ENCODE measurements around the gene SFT2D1. TPM values are rescaled to one million over a fixed set of nuclear protein-coding genes. Genes with fewer than 3 reads are reported as not detected.

The SFT2D1 gene
- total RNA-seq, 1 donor from 2014 or later = 21.9 TPM

DNA sequence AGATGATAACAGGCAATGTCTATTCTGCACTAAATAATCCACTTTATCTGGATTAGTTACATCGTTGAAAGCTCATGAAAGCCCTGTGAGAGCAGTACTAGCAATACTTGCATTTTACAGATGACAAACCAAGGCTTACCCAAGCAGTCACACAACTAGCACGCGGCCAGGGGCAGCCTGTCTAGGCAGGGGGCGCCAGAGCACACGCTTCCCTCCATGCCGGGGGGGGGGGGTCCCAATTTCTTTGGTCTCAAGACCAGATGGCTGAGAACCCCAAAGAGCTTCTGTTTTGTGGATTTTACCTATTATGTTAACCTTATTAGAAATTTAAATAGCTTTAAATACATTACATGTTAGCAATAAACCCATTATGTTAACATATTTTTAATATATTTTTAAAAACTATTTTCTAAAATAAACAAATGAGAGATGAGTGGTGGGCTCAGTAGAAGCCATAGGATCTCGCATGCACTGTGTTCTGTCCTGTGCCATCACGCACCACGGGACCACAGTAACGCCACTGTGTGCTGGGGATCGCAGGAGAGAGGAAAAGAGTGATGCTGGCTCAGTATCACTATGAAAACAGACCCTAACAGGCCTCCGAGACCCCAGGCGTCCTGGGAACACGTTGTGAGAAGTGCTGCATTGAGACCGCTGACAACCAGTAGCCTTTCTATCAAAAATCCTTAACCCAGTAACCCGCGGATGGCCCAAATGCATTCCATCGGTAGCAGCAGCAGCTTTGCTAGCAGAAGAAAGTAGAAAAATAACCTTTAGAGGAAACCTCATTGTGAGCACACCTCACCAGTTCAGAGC is 28.9 kb downstream of the SFT2D1 start:
- no peak for DNase-seq (ENCODE audit: missing footprints)
- intact Hi-C loops (cut with DNase I) = loop anchor here (1.0 kb wide), 1 partner anchor 88 kb away; no protein-coding TSS in a partner anchor
- peak; percentile 74 for ATAC-seq

DNA sequence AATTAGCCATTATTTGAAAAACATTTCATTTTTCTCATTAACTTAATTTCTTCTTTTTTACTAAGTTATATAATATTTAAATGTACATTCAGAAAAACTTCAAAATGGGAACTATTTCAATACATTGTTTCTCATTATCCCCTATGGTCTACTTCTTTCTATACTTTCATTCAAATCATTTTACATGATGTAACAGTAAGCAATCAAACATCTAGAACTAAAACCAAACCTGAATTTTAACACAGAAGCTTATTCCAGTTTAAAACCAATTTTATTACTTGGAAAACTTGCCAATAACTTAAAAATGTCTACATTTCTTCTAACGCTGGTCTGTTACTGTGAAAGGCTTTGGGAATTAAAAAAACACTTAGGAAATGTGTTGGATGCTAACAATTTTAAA is 29.5 kb downstream of the SFT2D1 start:
- ATAC-seq (no peak), DNase-seq (ENCODE audit: missing footprints) (no peak)
- intact Hi-C loops (cut with DNase I) = loop anchor here (1.0 kb wide), 1 partner anchor 88 kb away; no protein-coding TSS in a partner anchor

DNA sequence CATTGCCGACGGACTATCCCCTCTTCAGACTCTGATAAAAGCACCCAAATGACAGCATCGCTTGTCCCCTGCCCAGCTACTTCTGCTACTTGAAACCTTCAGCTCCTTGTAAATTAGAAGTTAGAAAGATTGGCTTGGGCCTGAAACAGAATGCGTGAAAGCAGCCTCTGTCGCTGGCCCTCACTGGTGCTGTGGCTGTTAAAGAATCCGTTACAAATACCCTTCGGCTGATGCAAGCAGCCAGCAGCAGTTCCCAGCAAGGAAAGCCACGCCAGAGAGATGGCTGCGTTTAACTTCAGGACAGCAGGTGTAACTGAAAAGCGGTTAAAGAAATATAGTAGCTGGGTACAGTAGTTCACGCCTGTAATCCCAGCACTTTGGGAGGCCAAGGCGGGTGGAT is 31.7 kb downstream of the SFT2D1 start:
- no peak for DNase-seq (ENCODE audit: missing footprints)
- intact Hi-C loops (cut with DNase I) = no loop called here
- no peak for ATAC-seq

DNA sequence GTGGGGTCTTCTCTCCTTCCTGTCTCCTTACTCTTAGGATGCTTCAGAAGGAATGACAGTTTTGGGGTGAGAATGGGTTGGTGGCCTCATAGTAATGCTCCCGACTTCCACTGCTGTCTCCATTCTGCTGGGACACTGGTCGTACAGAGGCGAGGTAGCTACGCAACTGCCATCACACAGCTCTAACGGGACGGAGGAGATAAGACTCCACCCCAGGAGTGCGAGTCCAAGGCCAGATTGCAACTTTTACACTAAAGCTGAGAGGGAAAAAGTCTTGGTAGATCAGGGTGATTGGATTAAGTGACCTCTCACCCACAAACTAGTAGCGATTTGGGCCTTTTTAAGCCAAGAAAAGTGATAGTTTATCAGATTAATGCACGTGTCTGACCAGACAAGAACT is 32.4 kb downstream of the SFT2D1 start:
- intact Hi-C loops (cut with DNase I) = no loop called here
- no peak for ATAC-seq

DNA sequence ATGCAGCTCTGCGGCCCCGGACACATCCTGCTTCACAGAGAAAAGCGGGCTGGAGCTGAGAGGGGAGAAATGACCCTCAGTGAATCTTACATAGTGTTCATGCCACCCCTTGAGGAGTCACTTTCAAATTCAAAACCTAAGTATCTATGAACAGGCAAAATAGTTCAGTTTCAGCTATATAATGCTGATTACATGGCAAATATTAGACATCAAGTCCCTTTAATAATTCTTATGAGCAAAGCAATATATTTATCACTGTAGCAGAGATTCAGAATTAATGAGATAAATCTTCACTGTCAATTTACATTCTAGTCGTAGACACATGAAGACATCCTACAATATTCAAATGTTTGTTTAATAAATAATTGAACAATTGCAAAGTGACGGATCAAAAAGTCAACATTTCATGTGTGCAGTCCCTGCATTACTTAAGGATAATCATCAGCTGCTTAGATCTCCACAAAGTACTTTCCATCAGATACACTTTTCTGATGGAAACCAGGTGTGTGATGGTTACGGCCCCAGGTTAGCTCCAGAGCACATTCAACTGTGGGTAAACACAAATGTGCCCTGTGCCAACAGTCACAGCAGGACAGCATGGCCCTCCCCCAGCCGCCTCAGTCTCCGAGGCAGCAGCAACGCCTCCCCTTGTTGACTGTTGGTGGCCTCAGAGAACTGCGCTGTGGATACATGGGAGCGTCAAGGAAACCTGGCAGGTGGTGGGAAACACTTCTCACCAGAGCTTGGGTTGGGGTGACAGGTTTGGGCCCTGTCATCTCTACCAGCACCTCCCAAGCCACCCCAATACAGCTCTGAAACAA is 33.4 kb downstream of the SFT2D1 start:
- no peak for ATAC-seq

More for the DNA sequence above, 32.4 kb downstream of the SFT2D1 start:
- no peak for DNase-seq (ENCODE audit: missing footprints)

DNA sequence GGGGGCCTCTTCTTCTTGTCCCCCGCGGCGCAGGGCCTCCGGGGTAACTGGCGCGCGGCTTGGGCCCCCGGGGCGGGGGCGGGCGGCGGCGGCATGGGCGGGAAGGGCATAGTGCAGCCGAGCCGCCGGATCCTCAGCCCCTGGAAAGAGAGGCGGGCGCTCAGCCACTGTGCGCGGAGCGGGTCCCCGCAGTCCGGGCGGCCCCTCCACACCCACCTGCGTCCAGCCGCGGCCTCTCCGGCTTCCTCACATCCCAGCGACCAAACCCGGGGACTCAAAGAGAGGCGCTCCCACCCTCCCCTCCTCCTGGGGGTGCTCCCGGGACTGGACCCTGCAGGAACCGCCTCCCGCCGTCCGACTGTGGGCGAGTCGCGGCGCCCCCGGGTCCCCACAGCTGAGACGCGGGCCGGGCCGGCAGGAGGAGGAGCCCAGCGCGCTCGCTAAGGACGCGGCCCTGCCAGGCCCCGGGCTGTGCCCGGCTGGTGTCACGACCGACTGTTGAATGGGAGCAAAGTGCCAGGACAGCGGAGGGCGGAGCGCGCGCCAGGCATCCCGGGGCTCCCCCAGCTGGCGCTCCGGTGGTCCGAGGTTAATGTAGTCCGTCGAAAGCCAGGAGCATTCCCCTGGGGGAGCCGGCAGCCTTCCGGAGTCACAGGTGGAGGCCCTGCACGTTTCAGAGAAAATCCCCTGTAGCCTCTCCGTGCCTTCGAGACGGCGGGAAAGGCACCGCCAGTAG is 34.1 kb downstream of the SFT2D1 start, which contains the start of gene PRR18:
PRR18 (minus strand) TSS at position 360 of the 736 bp plus-strand sequence; CDS start at position 110, 250 bp downstream.
- DNase-seq (ENCODE audit: missing footprints) (no peak), ATAC-seq (no peak)
- intact Hi-C loops (cut with DNase I) = no loop called here

More for the DNA sequence above, 33.4 kb downstream of the SFT2D1 start:
- intact Hi-C loops (cut with DNase I) = no loop called here
- no peak for DNase-seq (ENCODE audit: missing footprints)

DNA sequence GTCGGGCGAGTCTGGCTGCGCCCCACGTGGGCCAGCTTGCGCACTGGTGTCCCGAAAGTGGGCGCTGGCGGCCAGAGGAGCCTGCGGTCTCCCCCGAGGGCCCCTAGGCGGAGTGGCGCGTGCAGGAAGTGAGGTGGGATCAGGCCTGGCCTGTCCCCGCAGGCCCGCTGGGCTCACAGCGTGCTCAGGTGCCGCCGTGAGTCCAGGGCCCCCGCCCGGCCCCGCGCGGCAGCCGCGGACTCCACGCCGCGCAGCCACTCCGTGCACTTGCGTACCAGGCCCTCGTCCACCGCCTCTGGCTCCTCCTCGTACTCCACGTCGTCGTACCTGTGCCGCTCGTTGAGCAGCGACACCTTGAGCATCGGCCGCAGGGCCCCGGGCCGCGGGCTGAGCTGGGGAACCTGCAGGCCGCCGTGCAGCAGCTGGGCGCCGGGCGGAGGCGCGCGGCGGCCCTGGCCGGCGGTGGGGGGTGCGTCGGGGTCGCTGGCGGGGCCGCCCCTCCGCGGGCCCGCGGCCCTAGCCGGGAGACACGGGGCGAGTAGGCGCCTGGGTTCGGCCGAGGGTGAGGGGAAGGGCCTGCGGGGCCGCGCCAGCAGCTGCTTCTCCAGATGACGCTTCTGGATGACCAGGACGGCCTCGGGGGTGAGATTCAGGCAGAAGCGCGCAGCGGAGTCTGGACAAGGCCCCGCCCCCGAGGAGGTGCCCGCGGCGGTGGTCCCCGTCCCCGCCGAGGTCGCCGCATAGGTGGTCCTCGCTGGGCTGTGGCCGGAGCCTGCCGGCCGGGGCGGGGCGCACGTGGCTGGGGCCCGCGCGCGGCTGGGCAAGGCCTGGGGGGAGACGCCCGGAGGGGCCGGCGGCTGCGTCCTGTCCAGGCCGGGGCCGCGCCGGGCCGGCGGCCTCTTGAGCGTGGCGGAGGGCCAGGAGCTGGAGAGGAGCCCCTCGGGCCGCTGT is 35.0 kb downstream of the SFT2D1 start:
- no peak for DNase-seq (ENCODE audit: missing footprints)
- ATAC-seq = no peak
- intact Hi-C loops (cut with DNase I) = no loop called here

DNA sequence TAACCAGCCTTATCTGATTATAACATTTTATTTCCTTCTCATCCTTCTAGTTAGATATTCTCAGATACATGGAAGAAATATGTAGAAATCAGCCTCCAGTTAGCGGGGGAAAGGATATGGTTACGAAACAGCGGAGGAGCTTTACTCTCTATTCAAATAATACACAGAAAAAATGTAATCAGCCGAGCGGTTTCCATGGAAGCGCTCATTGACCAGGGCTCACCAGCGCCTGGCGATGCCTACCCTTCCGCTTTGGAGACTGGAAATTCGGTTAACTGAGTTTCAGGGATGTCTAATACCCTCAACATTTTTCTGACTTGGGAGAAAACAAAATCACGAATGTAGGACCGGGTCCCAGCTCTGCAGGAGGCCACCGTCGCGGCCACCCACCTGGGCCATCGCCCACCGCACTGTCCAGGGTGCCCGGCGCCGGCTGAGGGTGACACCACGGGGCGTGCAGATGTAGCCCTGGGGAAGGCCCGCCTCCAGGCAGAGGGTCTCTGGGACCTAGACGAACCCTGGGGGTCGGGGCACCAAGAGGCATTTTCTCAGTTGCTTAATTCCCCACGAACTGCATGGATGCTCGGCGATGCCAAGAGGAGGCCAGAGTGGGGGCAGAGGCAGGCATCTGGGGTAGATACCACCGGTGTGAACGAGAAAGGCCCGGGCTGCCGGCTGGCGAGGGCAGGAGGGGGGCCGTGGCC is 35.8 kb downstream of the SFT2D1 start:
- DNase-seq (ENCODE audit: missing footprints) = no peak
- no peak for ATAC-seq
- intact Hi-C loops (cut with DNase I) = no loop called here

DNA sequence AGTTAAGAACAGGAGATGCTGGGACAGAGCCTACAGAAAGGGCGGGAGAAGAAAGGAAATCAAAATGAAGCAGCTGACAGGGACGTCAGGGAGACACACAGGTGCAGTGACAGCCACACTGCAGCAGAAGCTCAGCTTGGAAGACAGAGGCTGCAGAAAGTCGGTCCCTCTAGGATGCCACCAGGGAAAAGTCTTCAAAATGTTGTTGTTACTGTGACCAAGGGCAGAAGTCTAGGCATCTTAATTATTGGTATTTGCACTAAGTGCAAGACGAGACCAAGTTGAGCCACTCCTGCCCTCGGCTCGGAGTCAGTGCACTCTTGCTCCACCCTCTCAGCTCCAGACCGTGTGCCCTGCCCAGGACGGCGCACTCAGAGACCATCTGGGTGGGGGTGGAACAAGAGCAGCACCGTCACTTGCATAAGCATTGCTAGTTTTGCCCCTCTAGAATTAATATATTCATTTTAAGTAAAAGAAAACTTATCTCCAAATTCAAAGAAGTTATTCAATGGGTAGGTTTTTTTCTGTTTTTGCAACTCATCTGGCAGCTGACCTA is 36.7 kb downstream of the SFT2D1 start:
- no peak for ATAC-seq
- intact Hi-C loops (cut with DNase I) = no loop called here
- no peak for DNase-seq (ENCODE audit: missing footprints)

DNA sequence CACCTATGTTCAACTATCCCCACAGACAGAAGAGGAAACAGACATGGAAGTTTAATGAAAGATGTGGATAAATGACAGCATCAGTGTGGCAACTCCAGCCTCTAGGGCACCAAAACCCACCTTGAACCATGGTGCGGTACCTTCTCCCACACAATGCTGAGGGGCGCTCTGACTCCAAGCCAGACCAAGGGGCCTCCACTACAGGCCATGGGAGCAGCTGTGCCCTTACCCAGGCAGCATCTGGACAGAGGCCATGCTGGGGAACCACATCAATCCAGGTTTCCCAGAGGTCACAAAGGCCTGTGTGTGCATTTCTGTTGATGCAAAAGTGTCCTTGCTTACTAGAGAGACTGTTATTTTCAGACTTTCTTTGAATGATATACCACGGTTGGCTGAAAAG is 38.2 kb downstream of the SFT2D1 start:
- ATAC-seq = no peak

DNA sequence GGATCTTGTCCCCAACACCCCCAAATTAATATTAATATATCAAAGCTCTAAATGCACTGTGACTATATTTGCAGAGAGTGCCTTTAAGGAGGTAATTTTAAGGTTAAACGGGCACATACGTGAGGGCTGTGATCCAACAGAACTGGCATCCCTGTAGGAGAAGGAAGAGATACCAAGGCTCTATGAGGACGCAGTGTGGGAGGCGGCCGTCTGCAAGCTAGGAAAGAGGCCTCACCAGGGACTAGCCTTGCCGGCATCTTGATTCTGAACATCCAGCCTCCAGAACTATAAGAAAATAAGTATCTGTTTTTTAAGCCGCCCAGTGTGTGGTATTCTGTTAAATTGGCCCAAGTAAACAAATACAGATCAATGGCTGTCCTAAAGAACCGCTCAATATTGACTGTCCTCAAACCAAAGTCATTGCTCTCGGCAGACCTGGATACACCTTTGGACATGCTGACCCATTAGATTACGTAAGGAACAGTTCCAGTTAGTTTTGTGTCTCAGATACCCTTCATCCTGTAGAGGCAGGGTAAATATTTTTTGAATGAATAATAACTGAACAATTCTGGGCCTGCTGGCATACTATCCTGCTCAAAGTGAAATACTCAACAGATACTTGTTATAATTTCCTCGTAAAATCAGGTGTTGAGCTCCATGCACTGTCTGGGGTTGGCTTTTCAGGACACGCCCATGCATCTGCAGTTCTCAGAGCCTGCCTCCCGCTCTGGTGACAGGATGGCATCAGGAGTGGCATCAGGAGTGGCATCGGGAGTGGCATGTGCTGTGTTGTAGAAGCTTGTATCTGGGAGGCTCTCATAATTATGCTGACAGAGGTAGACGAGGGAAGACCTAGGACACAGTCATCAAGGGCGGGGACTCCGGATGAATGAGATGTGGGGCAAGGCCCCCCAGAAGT is 40.5 kb downstream of the SFT2D1 start:
- no peak for DNase-seq (ENCODE audit: missing footprints)
- no peak for ATAC-seq
- intact Hi-C loops (cut with DNase I) = no loop called here

More for the DNA sequence above, 38.2 kb downstream of the SFT2D1 start:
- no peak for DNase-seq (ENCODE audit: missing footprints)
- intact Hi-C loops (cut with DNase I) = no loop called here

DNA sequence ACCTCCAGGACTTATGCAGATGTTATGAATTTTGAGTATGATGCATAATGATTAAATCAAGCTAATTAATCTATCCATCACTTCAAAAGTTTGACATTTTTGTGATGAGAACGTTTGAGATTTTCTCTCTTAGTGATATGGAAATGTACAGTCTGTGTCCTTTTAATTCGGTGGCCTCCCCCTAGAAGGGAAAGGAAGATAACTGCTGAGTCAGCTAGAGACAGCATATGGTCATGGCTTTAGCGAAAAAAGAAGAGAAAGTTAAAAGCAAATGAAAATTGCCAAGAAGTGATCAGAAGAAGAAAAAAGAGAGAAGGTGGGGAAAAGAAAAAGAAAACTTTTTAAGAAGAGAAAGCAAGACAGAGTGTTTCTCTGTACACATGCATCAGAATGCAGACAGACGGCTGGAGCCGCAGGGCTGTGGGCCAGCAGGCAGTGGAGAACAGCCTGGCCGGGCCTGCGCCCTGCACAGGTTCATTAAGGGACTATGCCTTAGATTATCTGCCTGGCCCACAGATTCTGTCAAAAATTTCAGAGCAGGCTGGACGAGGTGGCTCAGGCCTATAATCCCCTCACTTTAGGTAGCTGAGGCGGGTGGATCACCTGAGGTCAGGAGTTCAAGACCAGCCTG is 41.9 kb downstream of the SFT2D1 start:
- no peak for ATAC-seq
- no peak for DNase-seq (ENCODE audit: missing footprints)
- intact Hi-C loops (cut with DNase I) = no loop called here

DNA sequence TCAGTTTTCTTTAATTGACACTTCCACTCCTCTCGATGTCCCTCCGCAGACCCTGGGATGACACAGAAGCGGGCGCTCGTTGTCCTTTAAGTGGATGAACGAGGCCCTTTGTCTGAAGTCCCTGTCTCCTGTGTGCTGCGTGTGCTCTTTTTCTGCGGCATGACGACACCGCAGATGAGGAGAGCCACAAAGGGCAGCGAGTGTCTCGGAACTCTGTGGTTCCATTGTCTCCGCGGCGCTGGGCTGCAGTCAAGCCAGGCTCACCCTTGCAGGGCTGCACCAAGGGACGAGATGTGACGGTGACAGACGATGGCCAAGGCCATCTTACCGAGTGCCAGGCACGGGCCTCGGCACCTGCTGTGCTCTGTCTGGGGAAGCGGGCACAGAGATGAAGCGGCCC is 44.7 kb downstream of the SFT2D1 start:
- no peak for DNase-seq (ENCODE audit: missing footprints)
- intact Hi-C loops (cut with DNase I) = no loop called here
- ATAC-seq = no peak

DNA sequence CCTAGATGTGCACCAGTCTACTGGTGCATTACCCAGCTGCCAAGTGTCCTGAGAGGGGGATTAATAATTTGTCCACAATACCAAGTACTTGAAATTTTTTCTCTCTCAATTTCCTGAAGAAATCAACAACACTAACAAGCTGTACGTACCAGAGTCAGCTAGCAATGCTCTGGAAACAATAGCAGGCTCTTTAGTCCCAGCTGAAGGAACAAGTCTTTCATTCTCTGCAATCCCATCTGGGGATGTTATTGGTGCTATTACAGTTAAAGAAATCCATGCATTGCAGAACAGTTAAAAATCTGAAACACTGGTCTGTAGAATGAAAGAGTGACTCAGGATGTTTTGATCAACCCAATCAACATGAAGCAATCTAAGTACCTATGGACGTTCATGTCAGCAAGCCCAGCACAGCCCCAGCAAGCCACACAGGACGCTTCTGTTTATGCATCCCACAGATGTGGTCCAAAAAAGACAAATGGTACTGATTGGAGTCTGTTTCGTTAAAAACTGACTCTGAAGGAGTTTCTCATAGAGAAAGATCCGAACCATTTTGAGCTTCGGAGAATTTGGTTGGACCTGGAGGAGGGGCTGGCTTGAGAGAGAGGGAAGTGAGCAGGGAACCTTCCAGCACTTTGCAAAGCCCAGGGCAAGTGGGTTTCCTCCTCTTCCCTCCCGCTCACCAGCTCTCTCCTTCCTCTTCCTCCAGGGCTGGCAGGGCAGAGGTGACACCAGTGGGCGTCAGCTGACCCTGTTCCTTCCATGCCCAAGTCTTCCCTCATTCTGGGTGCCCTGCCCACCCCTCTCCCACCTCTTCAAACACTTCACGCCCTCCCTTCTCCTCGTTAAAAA is 46.1 kb downstream of the SFT2D1 start:
- ATAC-seq (no peak), DNase-seq (ENCODE audit: missing footprints) (no peak)

More for the DNA sequence above, 46.1 kb downstream of the SFT2D1 start:
- intact Hi-C loops (cut with DNase I) = no loop called here

Measured in Right ventricle myocardium inferior (tissue), 1 donor.